Limb (tissue), 2 donors: ENCODE results near the gene NAA80.
"Not testable (repeated sequence)": the region's sequence is repeated elsewhere in the genome, so short reads cannot be mapped to it uniquely, and the experiment has no call there.

ENCODE experiments used
- DNase-seq, 2 donors: peaks; one replicate each; pipeline ENCODE4 v3.0.0-alpha.2; 2016; ENCODE audit errors: extremely low spot score in 2 of 2

NAA80 gene

GRCh38 chr3:50316657-50317242 lies 17.5 kb upstream of the NAA80 start:
- DNase-seq = no peak

DNA sequence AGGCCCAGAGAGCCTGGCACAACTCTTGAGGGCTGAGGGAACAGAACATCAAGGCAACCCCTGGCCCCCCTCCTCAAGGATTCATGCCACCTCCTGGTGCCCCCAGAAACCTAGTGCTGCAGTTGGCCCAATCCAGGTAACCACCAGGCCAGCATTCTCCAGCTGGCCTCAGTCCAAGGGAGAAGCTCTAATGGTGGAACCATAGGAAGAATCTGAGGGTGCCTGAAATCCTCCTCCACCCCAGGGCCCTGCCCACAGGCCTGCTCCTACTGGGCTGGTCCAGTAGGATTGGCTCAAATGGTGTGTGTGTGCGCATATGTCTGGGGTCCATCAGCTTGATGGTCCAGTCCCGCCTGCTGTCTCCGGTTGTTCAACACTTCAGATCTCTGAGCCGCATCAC lies 15.6 kb upstream of the NAA80 start:
- DNase-seq = no peak

GRCh38 chr3:50314342-50314741 lies 15.1 kb upstream of the NAA80 start:
- DNase-seq = no peak

DNA sequence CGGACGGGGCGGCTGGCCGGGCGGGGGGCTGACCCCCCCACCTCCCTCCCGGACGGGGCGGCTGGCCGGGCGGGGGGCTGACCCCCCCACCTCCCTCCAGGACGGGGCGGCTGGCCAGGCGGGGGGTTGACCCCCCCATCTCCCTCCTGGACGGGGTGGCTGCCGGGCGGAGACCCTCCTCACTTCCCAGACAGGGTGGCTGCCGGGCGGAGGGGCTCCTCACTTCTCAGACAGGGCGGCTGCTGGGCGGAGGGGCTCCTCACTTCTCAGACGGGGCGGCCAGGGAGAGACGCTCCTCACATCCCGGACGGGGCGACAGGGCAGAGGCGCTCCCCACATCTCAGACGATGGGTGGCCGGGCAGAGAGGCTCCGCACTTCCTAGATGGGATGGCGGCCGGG lies 12.8 kb upstream of the NAA80 start:
- not testable (repeated sequence) for DNase-seq

GRCh38 chr3:50304601-50305000 lies 5.4 kb upstream of the NAA80 start:
- DNase-seq = no peak

DNA sequence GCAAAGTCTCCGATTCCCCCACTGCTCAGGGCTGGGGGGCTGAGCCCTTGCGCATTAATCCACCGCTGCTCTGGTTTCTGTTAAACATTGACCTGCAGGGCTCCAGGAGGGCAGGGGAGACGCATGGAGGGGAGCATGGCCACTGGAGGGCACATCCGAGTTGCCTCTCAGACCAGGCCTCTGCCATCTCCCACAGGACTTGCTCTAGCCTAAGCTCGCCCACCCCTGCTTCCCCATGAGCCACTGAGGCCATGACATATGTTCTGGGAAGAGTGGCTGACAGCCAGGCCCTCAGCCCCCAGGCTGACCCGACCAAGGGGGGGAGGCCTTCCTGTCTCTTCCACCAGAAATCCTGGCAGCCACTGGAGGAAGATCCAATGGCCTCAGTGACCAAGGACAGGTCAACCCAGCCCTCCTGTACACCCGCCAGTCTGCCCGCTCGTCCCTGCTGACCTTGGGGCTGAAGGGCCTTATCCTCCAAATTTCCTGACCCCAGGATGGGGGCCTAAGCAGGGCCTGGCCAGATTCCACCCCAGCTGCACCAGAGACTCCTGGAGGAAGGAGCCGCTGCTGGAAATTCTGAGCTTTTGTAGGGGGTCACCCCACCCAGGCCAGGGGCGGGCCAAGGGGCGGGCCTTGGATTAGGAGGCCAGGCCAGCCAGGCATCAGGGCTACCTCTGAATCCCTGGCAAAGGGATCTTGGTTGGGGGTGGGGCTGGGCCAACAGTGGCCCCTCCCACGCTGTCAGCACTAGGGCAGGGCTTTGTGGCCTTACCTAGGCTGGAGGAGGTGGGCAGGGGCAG lies 4.0 kb upstream of the NAA80 start, which contains the start of gene HYAL1:
TSS of gene HYAL1 (minus strand) at position 562 of the 803 bp plus-strand sequence. CDS start 618 bp downstream, outside the sequence.
- DNase-seq = peak in 1 of 2 donors; percentile 46

GRCh38 chr3:50302095-50303012 lies 3.1 kb upstream of the NAA80 start:
- DNase-seq = peak in 1 of 2 donors; percentile 26

- no peak for DNase-seq
These were observed 1.6 kb upstream of the NAA80 start for GRCh38 chr3:50300681-50301254.

DNA sequence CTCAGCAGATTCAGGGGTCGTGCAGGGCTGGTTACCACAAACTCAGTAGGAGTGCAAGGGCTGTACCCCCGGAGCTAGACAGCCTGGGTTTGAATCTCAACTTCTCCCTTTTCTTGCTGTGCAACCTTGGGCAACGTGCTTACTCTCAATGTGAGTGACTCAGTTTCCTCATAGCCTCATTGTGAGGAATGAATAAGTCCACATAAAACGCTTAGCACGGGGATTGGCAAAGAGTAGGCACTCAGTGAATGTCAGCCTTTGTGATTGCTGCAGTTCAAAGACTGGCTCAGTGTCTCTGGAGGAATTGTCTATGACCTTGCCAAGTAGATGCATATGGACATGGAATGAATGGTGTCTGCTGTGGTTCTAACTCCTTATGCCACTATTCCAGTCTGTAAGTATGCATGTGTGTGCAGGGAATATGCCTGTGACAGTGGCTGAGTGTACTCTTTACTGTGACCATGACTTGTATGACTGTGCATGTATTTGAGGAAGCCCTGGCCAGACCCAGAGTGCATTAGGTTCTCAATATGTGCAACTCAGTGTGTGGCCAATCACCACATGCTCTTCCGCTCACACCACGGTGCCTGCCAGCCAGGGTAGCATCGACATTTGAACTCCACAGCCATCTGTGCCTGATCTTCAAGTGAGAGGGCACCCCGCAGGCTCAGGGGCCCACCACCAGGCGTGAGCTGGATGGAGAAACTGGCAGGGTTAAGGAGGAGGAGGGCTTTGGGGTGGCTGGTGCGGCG lies 900 bp upstream of the NAA80 start:
- no peak for DNase-seq

- DNase-seq = no peak
These were observed 378 bp upstream of the NAA80 start for GRCh38 chr3:50299638-50299928.

GRCh38 chr3:50297896-50298725 lies 1.1 kb downstream of the NAA80 start:
- DNase-seq = no peak

DNA sequence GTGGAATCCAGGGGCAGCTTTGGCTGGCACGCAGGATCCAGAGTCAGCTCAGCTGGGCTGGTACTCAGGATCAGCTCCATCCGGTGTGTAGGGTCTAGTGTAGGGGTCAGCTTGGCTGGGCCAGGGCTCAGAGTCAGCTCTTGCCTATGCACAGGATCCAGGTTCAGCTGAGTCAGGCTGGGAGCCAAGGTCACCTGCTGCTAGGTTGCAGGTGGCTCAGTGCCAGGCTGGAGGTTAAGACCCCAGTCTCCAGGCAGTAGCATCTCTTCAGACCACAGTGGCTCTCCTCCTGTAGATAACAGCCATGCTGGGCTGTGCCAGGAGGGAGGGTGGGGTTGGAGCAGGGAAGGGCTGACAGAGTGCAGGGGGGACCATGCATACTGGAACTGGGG lies 1.8 kb downstream of the NAA80 start:
- DNase-seq = no peak

DNA sequence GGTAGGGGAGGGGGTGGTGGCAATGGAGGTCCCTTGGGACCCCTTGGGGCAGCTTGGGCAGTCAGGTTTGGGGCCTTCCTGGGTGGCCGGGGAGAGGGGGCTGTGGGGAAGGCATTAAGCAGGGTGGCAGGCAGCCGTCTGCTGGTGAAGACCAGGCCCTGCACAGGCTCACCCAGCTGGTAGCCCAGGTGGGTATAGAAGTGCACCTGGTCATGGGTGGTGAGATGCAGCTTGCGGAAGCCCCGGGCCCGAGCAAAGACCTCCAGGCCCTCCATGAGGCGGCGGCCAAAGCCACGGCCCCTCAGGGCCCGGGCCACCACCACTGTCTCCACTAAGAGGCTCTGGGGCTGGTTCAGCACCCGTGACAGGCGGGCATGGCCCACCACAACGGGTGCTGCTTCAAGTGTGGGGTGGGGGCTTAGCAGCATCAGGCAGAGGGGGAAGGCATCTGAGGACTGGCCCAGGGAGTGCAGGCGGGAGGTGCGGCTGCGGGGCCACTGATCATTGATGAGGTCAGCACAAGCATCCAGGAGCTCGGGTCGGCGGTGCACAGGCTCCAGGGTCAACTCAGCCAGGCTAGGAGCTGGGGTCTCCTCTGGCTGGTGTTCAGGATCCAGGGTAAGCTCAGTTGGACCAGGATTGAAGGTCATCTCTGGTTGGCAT lies 2.4 kb downstream of the NAA80 start:
- no peak for DNase-seq

GRCh38 chr3:50295553-50296431 lies 3.4 kb downstream of the NAA80 start:
- no peak for DNase-seq

GRCh38 chr3:50294492-50295403 lies 4.5 kb downstream of the NAA80 start:
- no peak for DNase-seq

DNA sequence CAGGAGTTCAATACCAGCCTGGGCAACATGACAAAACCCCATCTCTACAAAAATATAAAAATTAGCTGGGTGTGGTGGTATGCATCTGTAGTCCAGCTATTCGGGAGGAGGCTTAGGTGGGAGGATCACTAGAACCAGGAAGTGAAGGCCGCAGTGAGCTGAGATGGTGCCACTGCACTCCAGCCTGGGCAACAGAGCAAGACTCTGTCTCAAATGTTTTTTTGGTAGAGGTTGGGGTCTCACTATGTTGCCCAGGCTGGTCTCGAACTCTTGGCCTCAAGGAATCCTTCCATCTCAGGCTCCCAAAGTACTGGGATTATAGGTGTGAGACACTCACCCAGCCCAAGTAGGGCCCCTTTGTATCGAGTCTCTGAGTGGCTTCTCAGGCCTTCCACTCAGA lies 5.1 kb downstream of the NAA80 start:
- no peak for DNase-seq

- no peak for DNase-seq
These were observed 6.0 kb downstream of the NAA80 start for GRCh38 chr3:50293079-50293801.
